Measurements from ENCODE around the gene MBOAT1.

MBOAT1 gene

DNA sequence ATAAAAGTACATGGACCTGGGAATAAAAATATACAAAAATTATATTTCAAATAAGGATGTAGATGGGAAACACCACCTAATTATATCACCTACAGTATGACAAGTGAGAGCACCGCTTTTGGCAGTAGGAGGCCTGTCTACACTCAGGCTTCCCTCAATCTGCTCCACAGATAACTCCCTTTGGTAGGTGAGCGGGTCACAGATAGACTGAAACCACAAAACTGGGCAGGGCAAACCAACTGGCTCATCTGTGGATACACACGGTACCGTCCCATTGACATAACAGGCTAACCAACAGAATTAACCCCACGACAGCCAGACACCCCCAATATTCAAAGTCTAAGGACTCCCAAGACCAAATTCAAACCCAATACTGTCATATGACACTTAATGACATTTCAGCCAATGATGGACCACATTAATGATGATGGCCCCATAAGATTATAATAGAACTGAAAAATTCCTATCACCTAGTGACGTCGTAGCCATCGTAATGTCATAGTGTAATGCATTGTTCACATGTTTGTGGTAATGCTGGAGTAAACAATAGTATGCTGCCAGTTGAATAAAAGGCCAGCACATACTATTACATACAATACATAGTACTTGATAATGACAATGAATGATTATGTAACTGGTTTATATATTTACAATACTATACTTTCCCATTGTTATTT lies 109.7 kb downstream of the MBOAT1 start:
- no peak for DNase-seq (ENCODE audit: low read depth)

DNA sequence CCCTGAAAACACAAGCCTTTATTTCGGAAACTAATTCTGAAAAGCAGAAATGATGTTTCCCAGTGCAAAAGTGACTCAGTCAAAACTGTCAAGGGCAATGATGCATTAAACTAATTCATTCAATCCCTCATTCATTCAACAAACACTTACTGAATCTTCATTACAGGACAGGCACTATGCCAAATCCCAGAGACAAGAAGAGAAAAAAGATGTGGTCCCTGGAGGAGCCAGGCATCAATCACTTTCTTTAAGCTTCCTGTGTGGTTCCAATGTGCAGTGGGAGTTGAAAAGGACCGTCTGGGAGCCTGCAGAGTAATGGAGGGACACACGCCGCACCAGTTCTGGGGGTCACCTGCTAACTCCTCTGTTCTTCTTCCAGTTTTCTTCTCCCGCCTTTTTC lies 113.1 kb downstream of the MBOAT1 start:
- DNase-seq (ENCODE audit: low read depth), result no peak

DNA sequence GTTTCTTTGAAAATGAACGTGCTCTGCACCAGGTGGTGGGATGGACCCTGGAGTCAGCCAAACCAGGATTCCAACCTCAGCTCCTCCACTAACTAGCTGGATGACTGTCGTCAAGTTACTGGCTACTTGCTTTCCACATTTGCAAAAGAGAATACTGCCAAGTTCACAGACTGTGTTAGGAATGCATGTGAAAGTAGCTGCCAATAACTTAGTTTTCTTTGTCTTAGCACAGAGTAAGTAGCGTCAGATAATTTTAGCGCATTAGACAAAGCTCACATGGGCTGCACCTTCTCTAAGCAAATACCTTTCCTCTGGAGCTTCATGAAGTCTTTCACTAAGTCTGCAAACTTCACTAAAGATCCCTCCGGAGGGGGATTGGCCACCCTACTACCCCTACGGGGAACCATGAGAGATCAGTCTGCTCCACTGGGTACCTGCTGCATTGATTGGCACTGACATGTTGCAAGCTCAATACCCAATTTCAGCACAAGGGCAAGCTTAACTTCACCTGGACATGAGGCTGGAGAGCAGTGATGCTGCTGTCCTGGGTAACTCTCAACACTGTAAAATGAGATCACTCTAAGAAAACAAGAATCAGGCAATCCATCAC lies 113.9 kb downstream of the MBOAT1 start:
- DNase-seq (ENCODE audit: low read depth), result no peak

DNA sequence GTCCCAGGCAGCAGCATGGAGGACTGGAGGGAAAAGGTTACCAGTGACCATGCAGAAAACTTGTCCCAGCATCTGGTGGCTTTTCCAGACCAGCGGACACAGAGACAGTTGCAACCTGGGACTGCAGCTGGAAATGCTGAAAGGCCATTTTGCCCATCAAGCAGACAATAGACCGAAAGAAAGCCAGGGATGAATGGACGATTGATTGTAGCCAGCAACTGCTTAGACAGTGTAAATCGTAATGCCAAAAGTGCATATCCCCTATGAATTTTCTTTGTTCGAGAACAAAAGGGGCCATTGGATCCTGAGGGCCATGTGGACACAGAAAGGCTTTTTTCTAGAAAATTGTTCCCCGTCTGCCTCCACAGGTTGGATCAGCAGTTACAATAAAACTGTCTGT lies 115.7 kb downstream of the MBOAT1 start:
- DNase-seq (ENCODE audit: low read depth), result no peak

DNA sequence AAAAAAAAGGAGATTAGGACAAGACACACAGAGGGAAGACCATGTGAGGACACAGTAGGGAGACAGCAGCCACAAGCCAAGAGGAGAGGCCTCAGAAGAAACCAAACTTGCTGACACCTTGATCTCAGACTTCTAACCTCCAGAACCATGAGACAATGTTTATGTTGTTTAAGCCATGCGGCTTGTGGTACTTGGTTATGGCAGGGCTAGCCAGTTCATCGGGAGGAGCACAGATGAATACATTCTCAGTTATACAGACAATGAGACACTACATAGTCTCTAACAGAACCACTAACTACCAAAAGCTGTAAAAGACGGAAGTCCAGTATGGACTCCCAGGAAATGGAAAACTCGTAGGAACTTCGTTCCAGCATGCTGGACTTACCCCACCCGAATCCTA lies 116.8 kb downstream of the MBOAT1 start:
- no peak for DNase-seq (ENCODE audit: low read depth)

DNA sequence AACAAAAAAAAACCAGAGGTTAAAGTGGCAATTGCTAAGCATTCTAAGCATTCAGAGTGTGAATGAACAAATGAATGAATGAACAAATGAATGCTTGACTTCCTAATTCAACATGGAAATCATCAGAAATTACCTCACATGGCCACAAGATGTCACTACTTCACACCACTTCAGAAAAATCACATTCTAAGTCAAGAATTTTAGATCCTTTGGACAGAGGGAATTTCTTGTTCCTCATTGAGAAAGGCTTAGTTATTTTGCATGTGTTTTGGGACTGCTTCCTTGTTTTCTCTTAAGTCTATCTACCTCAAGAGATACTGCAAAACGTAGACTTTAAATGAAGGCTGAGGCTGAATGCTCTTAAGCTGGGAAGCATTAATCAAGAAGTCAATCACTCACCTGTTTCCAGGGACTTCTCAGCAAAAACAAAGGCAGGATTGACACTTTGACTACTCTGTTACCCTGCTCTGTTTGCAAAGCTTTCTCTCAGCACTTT lies 120.2 kb downstream of the MBOAT1 start:
- DNase-seq (ENCODE audit: low read depth), result no peak

DNA sequence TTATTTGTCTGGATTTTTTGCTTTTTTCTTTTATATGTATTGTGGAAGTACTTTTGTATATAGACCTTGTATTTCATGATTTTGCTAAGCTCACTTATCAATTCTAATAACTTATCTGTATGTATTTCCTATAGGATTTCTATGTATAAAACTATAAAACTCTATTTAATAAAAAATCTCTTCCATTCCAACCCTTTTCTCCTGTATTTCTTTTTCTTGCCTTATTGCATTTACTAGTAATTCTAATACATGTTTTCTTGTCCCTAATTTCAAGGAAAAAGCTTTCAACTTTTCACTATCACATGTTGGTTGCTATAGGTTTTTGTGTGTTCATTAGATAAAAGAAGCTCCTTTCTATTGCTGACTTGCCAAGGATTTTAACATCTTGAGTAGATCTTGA lies 125.3 kb downstream of the MBOAT1 start:
- DNase-seq (ENCODE audit: low read depth), result no peak

DNA sequence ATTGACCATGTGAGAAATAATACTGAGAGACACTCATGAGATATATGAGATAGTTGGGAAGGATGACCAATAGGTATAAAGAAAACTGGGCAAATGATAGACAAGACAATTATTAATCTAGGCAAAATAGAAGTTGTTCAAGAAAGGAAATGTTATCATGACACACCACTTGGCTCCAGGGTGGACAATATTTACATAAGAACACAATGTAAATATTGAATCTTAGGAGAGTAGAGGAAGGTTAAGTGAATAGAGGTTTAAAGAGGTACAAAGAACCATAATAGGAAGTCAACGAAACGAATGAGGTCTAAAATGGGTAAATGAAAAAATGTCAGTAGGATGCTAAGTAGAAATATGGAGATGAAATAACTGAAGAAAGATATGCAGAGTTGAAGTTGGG lies 126.5 kb downstream of the MBOAT1 start:
- no peak for DNase-seq (ENCODE audit: low read depth)

DNA sequence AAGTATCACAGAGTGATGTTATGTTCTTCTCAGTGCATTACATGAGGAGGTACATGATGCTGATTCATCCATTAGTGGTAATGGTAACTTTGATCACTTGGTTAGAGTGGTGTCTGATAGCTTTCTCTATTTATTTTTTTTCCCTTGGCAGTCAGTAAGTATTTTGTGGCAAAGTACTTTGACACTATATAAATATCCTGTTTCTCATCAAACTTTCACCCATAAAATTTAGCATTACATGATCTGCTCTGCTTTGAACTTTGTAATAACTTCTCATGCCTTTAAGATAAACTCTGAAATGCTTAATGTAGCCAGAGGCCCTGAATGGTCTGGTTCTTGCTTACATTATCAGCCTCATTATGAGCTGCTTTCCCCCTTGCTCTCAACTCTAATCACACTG lies 127.9 kb downstream of the MBOAT1 start:
- no peak for DNase-seq (ENCODE audit: low read depth)

DNA sequence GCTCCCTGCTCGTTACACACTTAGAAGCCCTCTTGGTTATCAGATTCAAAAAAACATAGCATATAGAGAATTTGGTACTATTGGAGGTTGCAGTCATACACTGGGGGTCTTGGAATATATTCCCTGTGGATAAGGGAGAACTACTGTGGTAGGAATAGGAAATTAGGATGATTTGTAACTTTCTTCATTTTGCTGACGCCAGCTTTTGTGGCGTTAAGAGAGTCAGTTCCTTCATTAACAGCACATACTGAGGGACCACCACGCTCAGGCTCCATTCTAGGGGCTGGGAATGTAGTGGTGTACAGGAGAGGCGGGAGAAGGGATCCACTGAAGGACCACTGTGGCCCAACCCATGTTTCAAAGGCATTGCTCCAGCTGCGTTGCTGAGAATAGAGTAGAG lies 140.3 kb downstream of the MBOAT1 start:
- DNase-seq (ENCODE audit: low read depth), result no peak

DNA sequence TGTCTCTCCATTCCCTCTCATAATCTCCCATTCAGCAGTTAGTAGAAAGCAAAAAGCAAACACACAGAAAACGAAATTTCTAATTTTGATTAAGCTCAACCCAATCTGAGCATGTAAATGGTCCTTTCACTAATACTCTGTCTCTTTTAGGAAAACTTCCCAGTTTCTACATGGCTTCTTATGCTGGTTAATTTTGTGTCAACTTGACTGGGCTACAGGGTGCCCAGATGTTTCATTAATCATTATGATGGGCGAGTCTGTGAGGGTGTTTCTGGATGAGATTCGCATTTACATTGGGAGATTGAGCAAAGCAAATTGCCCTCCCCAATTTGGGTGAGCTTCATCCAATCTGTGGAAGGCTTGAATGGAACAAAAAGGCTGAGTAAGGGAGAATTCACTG lies 142.2 kb downstream of the MBOAT1 start:
- DNase-seq (ENCODE audit: low read depth), result no peak

DNA sequence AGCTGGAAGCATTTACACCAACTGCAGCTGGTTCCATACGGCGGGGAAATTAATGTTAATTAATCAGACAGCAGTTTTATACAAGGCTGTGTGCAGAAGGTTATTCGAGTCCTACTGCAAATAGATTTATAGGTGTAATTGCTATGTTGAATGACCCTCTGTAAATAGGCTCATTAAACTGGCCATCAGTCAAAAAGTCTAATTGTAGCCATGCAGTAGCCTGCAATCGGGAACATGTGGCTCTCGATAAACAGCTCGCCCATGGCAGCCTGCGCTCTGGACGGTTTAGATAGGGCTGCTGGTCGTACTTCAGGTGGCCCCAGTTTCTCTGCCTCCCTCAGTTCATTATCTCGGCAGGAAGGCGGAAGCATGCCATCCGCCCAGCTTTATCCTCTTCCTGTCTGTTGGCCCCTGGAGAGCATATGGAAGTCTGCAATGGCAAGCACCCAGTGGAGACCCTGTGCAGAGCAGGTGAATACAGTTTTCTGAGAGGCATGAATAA lies 143.2 kb downstream of the MBOAT1 start:
- DNase-seq (ENCODE audit: low read depth), result no peak

DNA sequence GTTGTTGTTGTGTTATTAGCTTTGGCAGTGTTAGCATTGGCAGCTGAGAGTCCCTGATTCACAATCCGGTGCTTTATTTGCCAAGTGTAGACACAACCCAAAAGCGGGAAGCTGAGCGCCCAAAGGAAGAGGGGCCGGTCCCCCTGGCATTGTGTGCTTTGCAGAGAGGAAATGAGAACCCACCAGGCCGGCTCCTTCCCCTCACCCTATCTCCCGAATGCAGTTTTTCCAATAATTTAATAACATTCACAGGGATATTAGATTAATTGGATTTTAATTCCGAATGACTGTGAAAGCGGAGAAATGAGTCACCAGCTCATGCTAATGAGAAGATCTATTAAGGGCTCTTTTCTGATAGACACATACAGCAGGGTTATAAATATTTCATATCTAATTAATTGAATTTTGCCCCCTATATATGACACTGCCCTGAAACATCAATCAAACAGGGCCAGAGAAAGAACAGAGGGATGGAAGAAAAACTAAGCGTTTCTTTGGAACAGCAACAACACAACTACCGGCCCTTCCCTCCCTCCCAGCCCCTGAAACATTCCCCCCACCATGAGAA lies 143.8 kb downstream of the MBOAT1 start:
- no peak for DNase-seq (ENCODE audit: low read depth)

DNA sequence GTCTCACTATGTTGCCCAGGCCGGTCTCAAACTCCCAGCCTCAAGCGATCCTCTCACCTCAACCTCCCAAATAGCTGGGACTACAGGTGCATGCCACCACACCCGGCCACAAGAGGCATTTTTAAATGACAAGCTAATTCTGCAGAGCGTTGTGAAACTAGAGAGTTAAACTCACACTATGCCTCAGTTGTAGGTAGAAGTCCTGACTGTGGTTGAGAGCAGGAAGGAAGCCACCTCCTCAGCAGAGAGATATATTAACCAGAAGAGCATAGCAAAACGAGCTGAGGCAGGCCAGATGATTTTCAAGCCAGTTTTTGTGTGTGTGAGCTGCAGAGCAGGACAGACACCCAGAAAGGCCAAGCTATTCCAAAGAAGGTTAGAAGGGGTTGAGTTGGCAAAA lies 150.3 kb downstream of the MBOAT1 start:
- no peak for DNase-seq (ENCODE audit: low read depth)

DNA sequence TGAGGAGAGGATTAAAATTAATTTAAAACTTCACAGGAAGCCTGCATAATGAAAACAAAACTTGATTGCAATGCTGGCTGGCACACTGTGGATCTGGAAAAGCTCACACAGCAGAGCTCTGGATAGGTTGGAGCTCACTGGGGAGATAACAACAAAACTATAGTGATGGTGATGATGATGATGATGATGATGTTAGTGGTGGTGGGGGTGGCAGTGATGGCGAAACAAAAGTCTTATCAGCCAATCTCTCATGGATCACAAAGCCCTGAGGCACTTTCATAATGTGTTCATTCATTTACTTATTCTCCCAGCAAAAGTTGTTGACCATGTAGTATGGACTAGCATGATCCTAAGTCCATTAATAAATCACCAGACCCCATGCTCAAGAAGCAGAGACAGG lies 152.0 kb downstream of the MBOAT1 start:
- DNase-seq (ENCODE audit: low read depth), result no peak

DNA sequence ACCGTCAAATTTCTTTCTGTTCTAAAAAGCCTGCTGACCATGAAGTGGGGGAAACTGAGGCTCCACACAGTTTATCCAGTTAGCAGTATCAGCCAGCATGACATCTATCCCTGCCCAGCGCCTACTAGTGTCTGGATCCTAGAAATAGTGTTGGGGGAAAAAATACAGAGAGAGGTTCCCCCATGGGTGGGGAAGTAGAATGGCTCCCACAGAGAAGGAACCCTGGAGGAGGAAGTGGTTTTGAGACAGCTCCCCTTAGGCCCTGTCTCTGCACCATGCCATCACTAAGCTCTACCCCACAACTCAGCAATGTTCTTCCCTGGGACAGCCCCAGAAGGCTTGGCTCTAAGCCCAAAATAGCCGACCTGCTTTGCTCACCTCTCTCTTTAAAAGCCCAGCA lies 153.4 kb downstream of the MBOAT1 start:
- DNase-seq (ENCODE audit: low read depth), result no peak

DNA sequence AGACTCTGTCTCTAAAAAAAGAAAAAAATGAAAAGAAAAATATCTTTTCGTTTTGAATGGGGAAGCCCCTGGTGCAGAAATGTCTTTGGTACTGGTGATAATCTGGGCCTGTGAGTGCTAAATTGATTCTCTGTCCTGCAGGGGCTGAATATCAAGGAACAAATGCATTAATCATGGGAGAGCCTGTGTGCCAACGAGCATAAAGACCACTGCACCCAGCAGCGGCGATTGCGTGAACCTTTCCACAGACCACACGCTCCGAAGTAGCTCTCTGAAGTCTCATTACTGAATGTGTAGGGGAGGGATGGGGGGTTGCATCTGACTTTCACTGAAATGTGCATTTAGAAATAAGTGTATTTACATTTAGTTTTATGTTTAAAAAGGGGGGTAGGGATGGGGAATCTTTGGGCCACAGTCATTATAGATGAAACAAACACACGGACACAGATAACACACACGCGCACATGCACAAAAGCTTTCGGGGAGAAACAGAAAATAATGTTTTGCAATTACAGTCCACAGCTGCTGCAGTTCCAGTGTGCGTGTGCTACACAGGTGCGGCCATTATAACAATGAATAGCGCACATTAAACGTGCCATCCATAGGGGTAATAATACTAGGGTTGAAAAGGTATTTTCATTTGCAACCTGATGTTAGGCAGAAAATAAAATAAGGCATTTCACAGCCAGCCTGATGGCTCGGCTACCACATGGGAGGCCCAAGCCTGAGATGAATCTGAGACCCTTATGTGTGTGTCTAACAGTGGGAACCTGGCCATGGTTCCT lies 154.0 kb downstream of the MBOAT1 start:
- DNase-seq (ENCODE audit: low read depth), result no peak

DNA sequence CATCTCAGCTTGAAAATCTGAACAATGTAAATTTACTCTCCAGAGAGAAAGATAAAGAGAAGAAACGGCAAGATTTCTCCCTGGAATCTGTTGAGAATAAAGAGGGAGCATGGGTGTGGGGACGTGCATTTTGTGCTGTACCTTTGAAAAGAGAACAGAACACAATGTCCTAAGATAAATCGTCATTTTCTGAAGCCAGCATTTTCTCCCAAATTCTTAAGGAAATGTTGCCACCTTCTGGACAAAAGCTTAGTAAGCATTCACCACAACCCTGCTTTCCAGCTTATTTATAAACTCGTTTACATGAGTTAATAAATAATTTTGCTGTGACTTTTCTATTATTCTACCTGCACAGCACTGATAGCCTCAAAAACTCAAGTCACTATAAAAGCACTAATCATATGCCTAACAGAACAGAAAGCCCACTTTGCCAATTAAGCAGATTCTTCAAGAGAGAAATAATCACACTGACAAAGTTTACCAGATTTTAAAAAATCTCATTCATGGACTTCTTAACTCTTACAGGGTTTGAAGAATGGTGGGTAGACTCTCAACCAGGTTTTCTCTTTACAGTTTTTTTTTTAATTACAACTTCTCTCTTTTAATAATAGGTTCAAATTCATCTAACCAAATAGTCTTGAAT lies 155.8 kb downstream of the MBOAT1 start:
- DNase-seq (ENCODE audit: low read depth), result no peak

DNA sequence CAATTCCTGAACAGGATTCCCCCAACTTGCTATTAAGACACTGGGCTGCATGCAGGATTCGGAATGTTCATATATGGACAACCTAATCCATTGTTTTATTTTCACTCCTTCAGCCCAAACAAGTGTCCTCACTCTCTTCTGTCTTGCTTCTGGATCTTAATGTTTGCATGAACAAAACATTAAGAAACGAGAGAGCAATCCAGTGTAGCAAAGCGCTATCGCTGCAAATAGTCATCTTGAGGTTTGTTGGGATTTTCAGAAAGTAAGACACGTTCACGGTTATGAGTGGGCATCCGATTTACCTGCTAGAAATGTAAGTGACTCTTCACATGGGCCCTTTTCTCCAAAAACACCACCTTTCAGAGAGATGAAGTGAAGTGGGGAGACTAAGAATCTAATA lies 156.4 kb downstream of the MBOAT1 start:
- DNase-seq (ENCODE audit: low read depth), result no peak

All from stimulated activated CD8-positive, alpha-beta memory T cell treated with anti-CD3 and anti-CD28 coated beads, Interleukin-15, amount 100 ng/mL, for 24 hours (primary cell).